H1 (cell line): ENCODE measurements around the gene MKRN2OS. TPM values are rescaled to one million over a fixed set of nuclear protein-coding genes. Genes with fewer than 3 reads are reported as not detected.

Experiments used
- CTCF ChIA-PET: fragments of 300-600 bp; sonication (Branson Sonifier 250); formaldehyde crosslinking; loops from one replicate; lab custom pipeline; 2021; ENCODE audit not compliant: partially characterized antibody; lab: Charles Lee
- POLR2A ChIA-PET: fragments of 300-600 bp; sonication (Branson Sonifier 250); formaldehyde crosslinking; loops from one replicate; lab custom pipeline; 2021; ENCODE audit warnings: inconsistent platforms; ENCODE audit not compliant: partially characterized antibody; lab: Charles Lee
- DNase-seq, 2 experiments: peaks; one replicate each; pipeline versions ENCODE4 v3.0.0 to v3.0.0-alpha.2; 2010 to 2022; ENCODE audit warnings: low spot score in 2 of 2, low read depth in 1 of 2, mixed read lengths in 1 of 2
- FAIRE-seq: peaks from 2 replicates; lab custom pipeline; 2011; peaks lifted over from hg19 to GRCh38; lab: Jason Lieb, UNC
- H2AFZ ChIP-seq: 2 replicates; pipeline ENCODE4 v1.8.1; 2012; ENCODE audit warnings: low read length, inconsistent platforms
- H2AK5ac ChIP-seq: 2 replicates; pipeline ENCODE4 v1.6.1; 2013; ENCODE audit warnings: low read depth, low read length
- H2BK120ac ChIP-seq: replicated peaks from 2 replicates; pipeline ENCODE3; 2013; ENCODE audit warnings: low read depth, low read length, inconsistent platforms
- H2BK12ac ChIP-seq: 2 replicates; pipeline ENCODE4 v1.6.1; 2013; ENCODE audit warnings: low read depth, low read length
- H2BK15ac ChIP-seq: 2 replicates; pipeline ENCODE4 v1.6.1; 2013; ENCODE audit warnings: low read length
- H2BK20ac ChIP-seq: 2 replicates; pipeline ENCODE4 v1.6.1; 2013; ENCODE audit warnings: low read length
- H2BK5ac ChIP-seq: 2 replicates; pipeline ENCODE4 v1.6.1; 2013; ENCODE audit warnings: low read depth, low read length
- H3K14ac ChIP-seq: 2 replicates; pipeline ENCODE4 v1.6.1; 2013; ENCODE audit warnings: inconsistent platforms; ENCODE audit not compliant: insufficient read length
- H3K18ac ChIP-seq: 2 replicates; pipeline ENCODE4 v1.6.1; 2013; ENCODE audit warnings: low read length; ENCODE audit errors: extremely low read depth
- H3K23ac ChIP-seq: 2 replicates; pipeline ENCODE4 v1.6.1; 2013; ENCODE audit warnings: inconsistent platforms; ENCODE audit not compliant: insufficient read length
- H3K23me2 ChIP-seq: 2 replicates; pipeline ENCODE4 v1.6.1; 2013; ENCODE audit warnings: low read depth, low read length
- H3K27ac ChIP-seq: 2 replicates; pipeline ENCODE4 v1.6.1; 2011; ENCODE audit warnings: low read depth, low read length, inconsistent platforms
- H3K27me3 ChIP-seq, 4 experiments: replicated peaks in 1 of 4; 1 replicate in 1 of 4; 2 replicates in 3 of 4; pipeline versions ENCODE4 v1.6.1 to v1.8.1; 2011 to 2013; ENCODE audit warnings: low read length in 3 of 4, mild to moderate bottlenecking in 3 of 4, inconsistent platforms in 2 of 4, mixed read lengths in 2 of 4, moderate library complexity in 1 of 4; ENCODE audit not compliant: control insufficient read depth in 3 of 4, insufficient read depth in 3 of 4; ENCODE audit errors: extremely low read depth in 1 of 4
- H3K36me3 ChIP-seq, 4 experiments: 2 replicates each; pipeline versions ENCODE4 v1.6.1 to v1.8.1; 2011 to 2013; ENCODE audit warnings: mild to moderate bottlenecking in 4 of 4, low read length in 3 of 4, moderate library complexity in 2 of 4, control low read depth in 1 of 4, inconsistent platforms in 1 of 4; ENCODE audit not compliant: insufficient read depth in 4 of 4, control insufficient read depth in 2 of 4
- H3K4ac ChIP-seq: replicated peaks from 2 replicates; pipeline ENCODE3; 2013; ENCODE audit warnings: low read length, low read depth, mixed read lengths, inconsistent platforms; ENCODE audit not compliant: insufficient read length
- H3K4me1 ChIP-seq, 4 experiments: replicated peaks in 1 of 4; 1 replicate in 1 of 4; 2 replicates in 3 of 4; pipeline versions ENCODE4 v1.6.1 to v1.8.1; 2011 to 2013; ENCODE audit warnings: low read length in 3 of 4, inconsistent platforms in 2 of 4, mixed read lengths in 1 of 4; ENCODE audit not compliant: insufficient read depth in 4 of 4, control insufficient read depth in 3 of 4
- H3K4me2 ChIP-seq, 2 experiments: 2 replicates each; pipeline versions ENCODE4 v1.6.1 to v1.8.1; 2011 to 2013; ENCODE audit warnings: low read depth in 2 of 2, low read length in 2 of 2, control low read depth in 1 of 2, inconsistent platforms in 1 of 2, mild to moderate bottlenecking in 1 of 2; ENCODE audit not compliant: insufficient read depth in 1 of 2
- H3K4me3 ChIP-seq, 4 experiments: fragments of 200-600, 300-600 bp in 1 of 4; sonication (generic), shearing (Covaris generic), sonication (Bioruptor Twin) in 1 of 4; 2 replicates each; pipeline versions ENCODE4 v1.5.1 to v1.8.1; 2011 to 2016; ENCODE audit warnings: low read length in 4 of 4, low read depth in 3 of 4, control low read depth in 2 of 4, inconsistent platforms in 2 of 4, mild to moderate bottlenecking in 2 of 4, mixed read lengths in 1 of 4, moderate library complexity in 1 of 4; ENCODE audit not compliant: insufficient read depth in 2 of 4; ENCODE audit errors: extremely low read depth in 1 of 4
- H3K56ac ChIP-seq: replicated peaks from 2 replicates; pipeline ENCODE3; 2013; ENCODE audit warnings: low read depth, mild to moderate bottlenecking, mixed read lengths, low read length, inconsistent platforms; ENCODE audit not compliant: insufficient read length
- H3K79me1 ChIP-seq: 2 replicates; pipeline ENCODE4 v1.6.1; 2013; ENCODE audit warnings: low read depth, low read length, control low read depth
- H3K79me2 ChIP-seq, 2 experiments: 2 replicates each; pipeline versions ENCODE4 v1.6.1 to v1.8.1; 2012 to 2013; ENCODE audit warnings: low read length in 2 of 2, mild to moderate bottlenecking in 2 of 2, inconsistent platforms in 1 of 2; ENCODE audit not compliant: insufficient read depth in 2 of 2, control insufficient read depth in 1 of 2
- H3K9ac ChIP-seq, 4 experiments: replicated peaks in 1 of 4; 1 replicate in 1 of 4; 2 replicates in 3 of 4; pipeline versions ENCODE4 v1.6.1 to v1.8.1; 2011 to 2013; ENCODE audit warnings: low read depth in 3 of 4, low read length in 3 of 4, control low read depth in 2 of 4, mild to moderate bottlenecking in 2 of 4, moderate library complexity in 2 of 4, inconsistent platforms in 1 of 4; ENCODE audit errors: extremely low read depth in 1 of 4
- H3K9me3 ChIP-seq, 2 experiments: 2 replicates each; pipeline versions ENCODE4 v1.6.1 to v1.8.1; 2012 to 2013; ENCODE audit warnings: mild to moderate bottlenecking in 2 of 2, moderate library complexity in 2 of 2, control low read depth in 1 of 2, inconsistent platforms in 1 of 2, low read depth in 1 of 2, low read length in 1 of 2, mixed read lengths in 1 of 2; ENCODE audit not compliant: insufficient read depth in 2 of 2
- H4K20me1 ChIP-seq, 2 experiments: replicated peaks in 1 of 2; 2 replicates each; pipeline versions ENCODE3 to v1.8.1; 2011 to 2013; ENCODE audit warnings: inconsistent platforms in 2 of 2, low read length in 2 of 2, mild to moderate bottlenecking in 1 of 2; ENCODE audit not compliant: insufficient read depth in 2 of 2, control insufficient read depth in 1 of 2
- H4K5ac ChIP-seq: 2 replicates; pipeline ENCODE4 v1.6.1; 2013; ENCODE audit warnings: low read length, low read depth, mixed read lengths, inconsistent platforms; ENCODE audit not compliant: insufficient read length
- H4K8ac ChIP-seq: 2 replicates; pipeline ENCODE4 v1.8.0; 2013; ENCODE audit warnings: mild to moderate bottlenecking, moderate library complexity, low read length, inconsistent platforms; ENCODE audit not compliant: insufficient read depth; ENCODE audit errors: extremely low read depth
- H4K91ac ChIP-seq: replicated peaks from 2 replicates; pipeline ENCODE3; 2013; ENCODE audit warnings: low read length, mixed read lengths, inconsistent platforms; ENCODE audit not compliant: insufficient read length
- CBX5 ChIP-seq: fragments of 300-800, 300-1000 bp; sonication (generic); IDR thresholded peaks from 2 replicates; pipeline ENCODE4 v1.7.1; 2016; ENCODE audit warnings: antibody characterized with exemption, low read length, low read depth
- CHD1 ChIP-seq: IDR thresholded peaks from 2 replicates; pipeline ENCODE4 v1.6.1; 2012; ENCODE audit warnings: low read depth, low read length, improper control_type of control experiment
- E2F6 ChIP-seq: IDR thresholded peaks from 2 replicates; pipeline ENCODE4 v1.6.1; 2012; ENCODE audit warnings: inconsistent platforms
- JUND ChIP-seq: IDR thresholded peaks from 2 replicates; pipeline ENCODE4 v1.6.1; 2011; ENCODE audit warnings: mild to moderate bottlenecking, improper control_type of control experiment, low read length
- NRF1 ChIP-seq: IDR thresholded peaks from 2 replicates; pipeline ENCODE4 v1.6.1; 2011; ENCODE audit warnings: mild to moderate bottlenecking, low read depth, low read length, improper control_type of control experiment
- RAD21 ChIP-seq, 2 experiments: IDR thresholded peaks in 1 of 2; conservative IDR thresholded peaks in 1 of 2; 2 replicates each; pipeline ENCODE4 v1.6.1; 2011; ENCODE audit warnings: low read depth in 2 of 2, low read length in 2 of 2, improper control_type of control experiment in 1 of 2, inconsistent platforms in 1 of 2, mild to moderate bottlenecking in 1 of 2, moderate library complexity in 1 of 2
- SIX5 ChIP-seq: IDR thresholded peaks from 2 replicates; pipeline ENCODE4 v1.6.1; 2011; ENCODE audit warnings: mild to moderate bottlenecking, low read depth, low read length
- SP4 ChIP-seq: IDR thresholded peaks from 2 replicates; pipeline ENCODE4 v1.6.1; 2012; ENCODE audit warnings: low read length, inconsistent platforms
- SUZ12 ChIP-seq: fragments of 200-600 bp; sonication (generic); IDR thresholded peaks from 2 replicates; pipeline ENCODE4 v1.6.1; 2012; ENCODE audit warnings: mild to moderate bottlenecking, inconsistent platforms, low read length, moderate library complexity, mixed read lengths
- TAF7 ChIP-seq: optimal IDR thresholded peaks from 2 replicates; pipeline ENCODE3; 2011; ENCODE audit warnings: low read depth, mild to moderate bottlenecking, inconsistent platforms, low read length, moderate library complexity, borderline replicate concordance
- polyA plus RNA-seq, 7 experiments: library from polyadenylated mRNA; depleted of rRNA in 3 of 7; stranded (reverse) in 5 of 7; unstranded in 2 of 7; fragments of >200 nt in 5 of 7; fragments of 200-250 nt in 2 of 7; gene quantifications; 1 replicate in 5 of 7; 2 replicates in 1 of 7; 4 replicates in 1 of 7; pipeline versions ENCODE4 v1.2.1 to v1.2.3, GENCODE V29; 2011 to 2013; ENCODE audit warnings: missing spikeins in 2 of 7, mixed read lengths in 2 of 7
- total RNA-seq: library from RNA; stranded (reverse); fragmentation: NEBNext Ultra II Directional; extraction: Animal tissue kit (Norgen Biotek cat#: 25700); gene quantifications from 2 replicates; pipeline ENCODE4 v1.2.1, GENCODE V29; 2021
- TF ChIP-seq, protein P1 (sequence below): IDR thresholded peaks from 2 replicates; pipeline ENCODE4 v1.6.1; 2012; ENCODE audit warnings: low read length, inconsistent platforms

MKRN2OS gene
- total and polyA plus RNA-seq, 2 of the 8 experiments (the other 6 are each of a cell fraction or from before 2014, with no cell fraction given): 0.15 to 0.41 TPM

DNA sequence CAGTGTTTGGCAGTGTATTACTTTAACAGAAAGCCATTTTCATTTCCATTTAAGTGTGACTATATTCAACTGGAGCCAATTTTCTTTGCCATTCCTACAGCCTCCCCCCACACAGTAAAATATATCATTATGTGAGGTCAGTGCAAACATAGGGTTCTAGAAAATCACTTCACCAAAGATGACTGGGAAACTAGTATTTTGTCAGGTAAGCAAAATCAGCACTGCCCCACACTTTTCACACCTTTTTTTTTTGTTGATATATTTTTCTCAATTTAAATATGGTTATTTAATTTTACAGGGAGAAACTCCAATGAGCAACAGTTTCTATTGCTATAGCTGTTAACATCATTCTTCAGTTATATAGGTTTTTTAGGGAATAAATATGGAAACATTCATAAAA, 29.7 kb downstream of the MKRN2OS start:
- H3K4me1 ChIP-seq: no peaks in the 10 kb centered on the region

More for the DNA sequence above, 29.7 kb downstream of the MKRN2OS start:
- Histone ChIP-seq H3K4ac (no peak overlapping the region), H2AFZ (no peak overlapping the region), H3K27me3 (no peaks in the 10 kb centered on the region), H2BK5ac (no peak overlapping the region), H3K4me3 (no peak overlapping the region), H3K23ac (no peak overlapping the region), H3K9ac (no peak overlapping the region), H2BK120ac (no peak overlapping the region), H2BK20ac (no peak overlapping the region), H4K8ac (no peak overlapping the region), H3K18ac (no peak overlapping the region), H3K14ac (no peak overlapping the region), H2AK5ac (no peak overlapping the region), H3K9me3 (no peaks in the 10 kb centered on the region), H4K91ac (no peak overlapping the region), H4K5ac (no peak overlapping the region), H3K36me3 (peaks cover 0 to 14% (median 2%) of the 10 kb centered on the region in 4 experiments; a peak in 5 of 8 replicates), H3K56ac (no peak overlapping the region), H4K20me1 (no peaks in the 10 kb centered on the region), H3K79me2 (no peaks in the 10 kb centered on the region), H3K4me2 (no peak overlapping the region), H3K23me2 (no peaks in the 10 kb centered on the region), H3K79me1 (peaks cover 2% of the 10 kb centered on the region; the same call in 1 of the 2 replicates), H2BK15ac (no peak overlapping the region), H2BK12ac (no peak overlapping the region), H3K27ac (no peak overlapping the region)
- DNase-seq (no peak), FAIRE-seq (no peak)
- CTCF ChIA-PET: no interaction called here
- no peak for TF ChIP-seq TAF7
- TF ChIP-seq CBX5: no peak
- no peak for TF ChIP-seq SIX5
- TF ChIP-seq CHD1: no peak
- TF ChIP-seq E2F6: no peak
- TF ChIP-seq, protein P1, sequence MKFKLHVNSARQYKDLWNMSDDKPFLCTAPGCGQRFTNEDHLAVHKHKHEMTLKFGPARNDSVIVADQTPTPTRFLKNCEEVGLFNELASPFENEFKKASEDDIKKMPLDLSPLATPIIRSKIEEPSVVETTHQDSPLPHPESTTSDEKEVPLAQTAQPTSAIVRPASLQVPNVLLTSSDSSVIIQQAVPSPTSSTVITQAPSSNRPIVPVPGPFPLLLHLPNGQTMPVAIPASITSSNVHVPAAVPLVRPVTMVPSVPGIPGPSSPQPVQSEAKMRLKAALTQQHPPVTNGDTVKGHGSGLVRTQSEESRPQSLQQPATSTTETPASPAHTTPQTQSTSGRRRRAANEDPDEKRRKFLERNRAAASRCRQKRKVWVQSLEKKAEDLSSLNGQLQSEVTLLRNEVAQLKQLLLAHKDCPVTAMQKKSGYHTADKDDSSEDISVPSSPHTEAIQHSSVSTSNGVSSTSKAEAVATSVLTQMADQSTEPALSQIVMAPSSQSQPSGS: no peak
- TF ChIP-seq SP4: no peak
- TF ChIP-seq RAD21 (IDR thresholded peaks at IDR 0.05 in 1 of 2, conservative IDR thresholded peaks at IDR 0.05 in 1 of 2; ENCODE audit: low read depth in 2 of 2, low read length in 2 of 2): no peak
- no peak for TF ChIP-seq JUND
- TF ChIP-seq NRF1: no peak
- TF ChIP-seq SUZ12: no peak
- POLR2A ChIA-PET: no interaction called here
